GM20431 (cell line): ENCODE data around the gene ST8SIA2.

Source experiments
- in situ Hi-C: fragments of 300-500 bp; cut with MseI, MboI; formaldehyde crosslinking; loops from one replicate; pipeline ENCODE4 v1.15.0; 2020; ENCODE audit warnings: low sequenced_read_pairs; ENCODE audit not compliant: unreplicated experiment

The ST8SIA2 gene

GRCh38 chr15:92394309-92395097 is 822 bp downstream of the ST8SIA2 start:
- in situ Hi-C loops: no loop called here

- in situ Hi-C loops: no loop called here
These were observed 1.5 kb downstream of the ST8SIA2 start for GRCh38 chr15:92395098-92395635.

- in situ Hi-C loops: no loop called here
These were observed 5.7 kb downstream of the ST8SIA2 start for GRCh38 chr15:92399271-92399950.

- in situ Hi-C loops: no loop called here
These were observed 6.9 kb downstream of the ST8SIA2 start for GRCh38 chr15:92400573-92400972.

GRCh38 chr15:92400980-92401787 is 7.5 kb downstream of the ST8SIA2 start:
- in situ Hi-C loops: no loop called here

GRCh38 chr15:92402751-92403150 is 9.1 kb downstream of the ST8SIA2 start:
- in situ Hi-C loops: no loop called here

GRCh38 chr15:92405942-92406341 is 12.3 kb downstream of the ST8SIA2 start:
- in situ Hi-C loops: no loop called here

GRCh38 chr15:92407321-92407720 is 13.6 kb downstream of the ST8SIA2 start:
- in situ Hi-C loops: no loop called here

GRCh38 chr15:92407916-92408315 is 14.2 kb downstream of the ST8SIA2 start:
- in situ Hi-C loops: no loop called here

GRCh38 chr15:92409006-92409405 is 15.3 kb downstream of the ST8SIA2 start:
- in situ Hi-C loops: no loop called here

- in situ Hi-C loops: no loop called here
These were observed 15.8 kb downstream of the ST8SIA2 start for GRCh38 chr15:92409521-92409920.

GRCh38 chr15:92410537-92410936 is 16.9 kb downstream of the ST8SIA2 start:
- in situ Hi-C loops: no loop called here

DNA sequence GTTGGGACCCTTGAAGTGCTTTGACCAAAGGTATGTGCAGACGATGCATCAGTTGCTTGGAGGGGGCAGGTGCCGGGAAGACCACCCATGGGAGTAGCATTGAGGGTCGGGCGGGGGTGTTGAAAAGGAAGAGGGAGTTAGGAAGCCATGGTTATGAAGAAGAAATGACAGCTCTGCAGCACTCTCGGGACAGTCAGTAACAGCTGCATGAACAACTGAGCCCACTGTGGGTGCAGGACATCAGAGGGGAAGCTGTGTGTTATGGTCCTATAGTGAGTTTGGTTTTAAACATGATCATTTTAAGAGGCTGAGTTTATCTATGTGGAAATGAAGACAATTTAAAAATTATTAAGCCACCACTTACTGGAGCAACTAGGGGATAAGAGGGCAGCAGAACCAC is 17.6 kb downstream of the ST8SIA2 start:
- in situ Hi-C loops: no loop called here

GRCh38 chr15:92413510-92413909 is 19.8 kb downstream of the ST8SIA2 start:
- in situ Hi-C loops: no loop called here

GRCh38 chr15:92415639-92416297 is 22.1 kb downstream of the ST8SIA2 start:
- in situ Hi-C loops: no loop called here

DNA sequence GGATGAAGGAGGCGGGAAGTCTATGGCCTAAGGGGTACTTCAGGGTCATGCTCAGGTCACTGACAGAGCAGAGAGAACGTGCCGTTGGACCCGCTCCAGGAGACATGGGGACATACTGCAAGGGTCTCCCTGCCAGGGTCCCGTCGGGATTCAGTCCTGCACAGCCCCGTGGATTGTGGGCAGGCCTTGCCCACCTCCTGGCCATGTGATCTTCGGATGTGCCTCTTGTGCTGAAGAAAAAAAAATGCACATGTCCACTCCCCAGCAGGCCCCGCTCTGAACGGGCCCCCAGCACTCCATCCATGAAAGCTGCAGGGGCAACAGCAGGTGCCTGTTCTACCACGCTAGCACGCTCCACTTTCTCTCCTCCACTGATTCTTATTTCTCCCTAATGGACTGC is 22.9 kb downstream of the ST8SIA2 start:
- in situ Hi-C loops: no loop called here

- in situ Hi-C loops: no loop called here
These were observed 24.0 kb downstream of the ST8SIA2 start for GRCh38 chr15:92417716-92418115.

GRCh38 chr15:92418864-92419263 is 25.2 kb downstream of the ST8SIA2 start:
- in situ Hi-C loops: no loop called here

GRCh38 chr15:92421976-92422375 is 28.3 kb downstream of the ST8SIA2 start:
- in situ Hi-C loops: no loop called here

DNA sequence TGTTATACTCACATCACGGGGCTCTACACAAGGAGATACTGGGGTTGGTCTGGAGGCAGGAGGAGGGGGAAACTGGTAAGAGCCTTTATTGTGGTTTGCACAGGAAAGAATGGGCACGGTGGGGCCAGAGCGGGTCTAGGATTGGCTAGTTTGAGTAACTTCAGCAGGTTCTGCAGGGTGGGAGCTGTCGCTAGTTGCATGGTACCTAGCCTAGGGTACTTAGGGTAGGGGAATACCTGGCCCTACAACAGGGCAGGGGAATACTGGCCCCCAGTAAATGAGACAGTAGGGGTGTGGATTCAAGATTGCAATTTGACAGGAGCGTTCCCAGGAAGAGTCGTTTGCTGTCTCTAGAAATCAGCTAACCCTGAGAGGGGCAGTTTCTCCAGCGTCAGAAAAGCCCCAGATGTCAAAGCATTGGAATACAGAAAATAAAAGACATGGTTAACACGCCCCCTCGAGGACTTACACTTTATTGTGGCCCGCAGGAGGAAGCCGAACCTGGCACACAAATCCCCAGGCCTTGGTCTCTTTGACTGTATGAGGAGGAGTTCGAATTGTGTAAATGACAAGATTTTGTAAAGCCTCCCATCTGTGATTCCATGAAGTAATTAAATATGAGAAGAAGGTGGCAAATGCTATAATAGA is 32.0 kb downstream of the ST8SIA2 start:
- in situ Hi-C loops: no loop called here
